K562 (cell line): ENCODE results near the gene SLC2A8. TPM values are rescaled to one million over a fixed set of nuclear protein-coding genes. Genes with fewer than 3 reads are reported as not detected.

Source experiments
- BRF1 ChIP-seq: IDR thresholded peaks from 3 replicates; pipeline ENCODE4 v1.6.1; 2011; ENCODE audit warnings: borderline replicate concordance, mild to moderate bottlenecking; ENCODE audit not compliant: insufficient read length; ENCODE audit errors: extremely low read depth
- JUND ChIP-seq, 2 experiments: IDR thresholded peaks; 2 replicates in 1 of 2; 3 replicates in 1 of 2; pipeline ENCODE4 v1.6.1; 2011; ENCODE audit warnings: borderline replicate concordance in 2 of 2, low read depth in 2 of 2, low read length in 2 of 2, improper control_type of control experiment in 1 of 2, missing biosample characterization in 1 of 2, missing genetic modification characterization in 1 of 2, missing genetic modification reagents in 1 of 2
- PML ChIP-seq: IDR thresholded peaks from 2 replicates; pipeline ENCODE4 v1.6.1; 2012; ENCODE audit warnings: low read length, inconsistent platforms
- RB1 ChIP-seq: fragments of 450-650 bp; IDR thresholded peaks from 2 replicates; pipeline ENCODE4 v1.6.1; 2017; ENCODE audit warnings: low read depth, mild to moderate bottlenecking
- RBM14 ChIP-seq: fragments of 200-400 bp; formaldehyde crosslinking; IDR thresholded peaks from 2 replicates; pipeline ENCODE4 v1.6.1; 2018; ENCODE audit warnings: low read depth, mild to moderate bottlenecking, low read length, moderate library complexity, borderline replicate concordance; ENCODE audit not compliant: insufficient read depth
- SP2 ChIP-seq: IDR thresholded peaks from 2 replicates; pipeline ENCODE4 v1.6.1; 2011; ENCODE audit warnings: mild to moderate bottlenecking, low read depth, low read length, moderate library complexity; ENCODE audit not compliant: poor library complexity, severe bottlenecking; ENCODE audit errors: extremely low read depth
- TAF1 ChIP-seq: IDR thresholded peaks from 2 replicates; pipeline ENCODE4 v1.6.1; 2011; ENCODE audit warnings: mild to moderate bottlenecking, low read length, moderate library complexity; ENCODE audit not compliant: insufficient read depth, control insufficient read depth, severe bottlenecking; ENCODE audit errors: extremely low read depth
- YBX1 ChIP-seq: fragments of 450-650 bp; IDR thresholded peaks from 2 replicates; pipeline ENCODE4 v1.7.1; 2016; ENCODE audit warnings: mild to moderate bottlenecking
- ZFP36 ChIP-seq: fragments of 150-350 bp; IDR thresholded peaks from 2 replicates; pipeline ENCODE4 v1.6.1; 2018; ENCODE audit warnings: low read length, low read depth; ENCODE audit not compliant: partially characterized antibody
- ZNF121 ChIP-seq: sonication (generic); formaldehyde crosslinking; conservative IDR thresholded peaks from 2 replicates; pipeline ENCODE4 v1.8.0; 2022; ENCODE audit warnings: missing genetic modification reagents
- ZNF609 ChIP-seq: sonication (generic); formaldehyde crosslinking; IDR thresholded peaks from 2 replicates; pipeline ENCODE4 v1.8.1; 2023; ENCODE audit warnings: missing genetic modification reagents, mild to moderate bottlenecking, borderline replicate concordance
- ZNF75A ChIP-seq: fragments of 450-650 bp; formaldehyde crosslinking; IDR thresholded peaks from 2 replicates; pipeline ENCODE4 v1.4.0; 2020; ENCODE audit warnings: mild to moderate bottlenecking
- polyA plus RNA-seq, 8 experiments: library from polyadenylated mRNA; depleted of rRNA in 4 of 8; stranded (reverse) in 5 of 8; unstranded in 3 of 8; fragments of >200 nt; fragmentation: Nextera tagmentation in 2 of 8; fragmentation: Illumina TruSeq in 1 of 8; extraction: Ambion mirVana in 2 of 8; extraction: Trizol in 1 of 8; gene quantifications; 2 replicates each; pipeline versions ENCODE4 v1.2.1 to v1.2.3, GENCODE V29; 2011 to 2014; ENCODE audit warnings: inconsistent platforms in 1 of 8, missing spikeins in 1 of 8
- total RNA-seq, 7 experiments: library from RNA; depleted of rRNA in 6 of 7; stranded (reverse); fragments of >200 nt in 6 of 7; fragmentation: Illumina TruSeq in 2 of 7; extraction: Trizol in 2 of 7; gene quantifications; 2 replicates each; pipeline versions ENCODE4 v1.2.1 to v1.2.3, GENCODE V29; 2011 to 2021; ENCODE audit warnings: low replicate concordance in 1 of 7
- TF ChIP-seq, protein P1 (sequence below): sonication (generic); formaldehyde crosslinking; IDR thresholded peaks from 2 replicates; pipeline ENCODE4 v1.8.0; 2022; ENCODE audit warnings: mild to moderate bottlenecking, missing genetic modification reagents, borderline replicate concordance
- TF ChIP-seq, protein P2 (sequence below): fragments of 250-450 bp; sonication (Bioruptor Pico); IDR thresholded peaks from 2 replicates; pipeline ENCODE4 v1.5.0; 2022; ENCODE audit warnings: mild to moderate bottlenecking
- TF ChIP-seq, protein P3 (sequence below): fragments of 450-650 bp; formaldehyde crosslinking; IDR thresholded peaks from 2 replicates; pipeline ENCODE4 v1.4.0; 2022; ENCODE audit warnings: missing genetic modification characterization

Gene SLC2A8
- total and polyA plus RNA-seq, 9 of the 15 experiments (the other 6 are each of a cell fraction or from before 2014, with no cell fraction given) = 0.13 to 12.9 (median 5.2) TPM

DNA sequence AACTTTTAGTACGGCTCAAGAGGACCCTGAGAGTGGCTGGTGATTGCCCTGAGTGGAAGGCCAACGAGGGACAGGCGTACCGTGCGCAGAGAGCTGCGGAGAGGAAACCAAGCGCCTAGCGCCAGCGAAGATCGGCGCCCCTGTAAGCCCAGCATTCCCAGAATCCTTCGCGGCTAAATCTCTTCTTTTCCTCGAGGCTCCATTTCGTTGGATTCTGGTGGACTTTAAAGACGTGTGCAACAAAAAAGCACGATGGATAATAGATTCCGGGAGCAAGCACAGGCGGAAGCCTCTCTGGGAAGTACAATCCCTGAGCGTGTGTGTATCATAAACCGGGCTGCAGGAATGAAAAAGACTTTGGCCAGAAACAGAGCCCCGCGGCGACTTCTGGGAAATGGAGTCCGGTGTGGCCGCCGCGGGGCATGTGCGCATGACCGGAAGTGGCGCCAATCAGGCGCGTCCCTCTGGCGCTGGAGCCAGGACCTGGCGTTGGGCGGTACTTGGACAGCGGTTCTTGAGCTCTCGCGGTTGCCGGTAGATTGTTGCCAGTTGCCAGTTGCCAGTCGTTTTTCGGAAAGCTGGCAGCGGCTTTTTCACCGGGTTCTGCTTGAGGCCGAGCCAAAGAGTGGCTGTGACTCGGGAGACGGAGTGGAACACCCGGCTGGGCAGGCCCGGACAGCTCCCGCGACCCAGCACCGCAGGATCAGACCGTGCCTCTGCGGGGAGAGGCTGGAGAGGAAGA is 27.1 kb downstream of the SLC2A8 start, which contains the start of gene ZNF79 (continued):
- TF ChIP-seq ZFP36 = no peak
- TF ChIP-seq RB1 = peak; percentile 44; the same call in 1 of the 2 replicates
- peak; percentile 72 for TF ChIP-seq TAF1
- TF ChIP-seq, protein P1, sequence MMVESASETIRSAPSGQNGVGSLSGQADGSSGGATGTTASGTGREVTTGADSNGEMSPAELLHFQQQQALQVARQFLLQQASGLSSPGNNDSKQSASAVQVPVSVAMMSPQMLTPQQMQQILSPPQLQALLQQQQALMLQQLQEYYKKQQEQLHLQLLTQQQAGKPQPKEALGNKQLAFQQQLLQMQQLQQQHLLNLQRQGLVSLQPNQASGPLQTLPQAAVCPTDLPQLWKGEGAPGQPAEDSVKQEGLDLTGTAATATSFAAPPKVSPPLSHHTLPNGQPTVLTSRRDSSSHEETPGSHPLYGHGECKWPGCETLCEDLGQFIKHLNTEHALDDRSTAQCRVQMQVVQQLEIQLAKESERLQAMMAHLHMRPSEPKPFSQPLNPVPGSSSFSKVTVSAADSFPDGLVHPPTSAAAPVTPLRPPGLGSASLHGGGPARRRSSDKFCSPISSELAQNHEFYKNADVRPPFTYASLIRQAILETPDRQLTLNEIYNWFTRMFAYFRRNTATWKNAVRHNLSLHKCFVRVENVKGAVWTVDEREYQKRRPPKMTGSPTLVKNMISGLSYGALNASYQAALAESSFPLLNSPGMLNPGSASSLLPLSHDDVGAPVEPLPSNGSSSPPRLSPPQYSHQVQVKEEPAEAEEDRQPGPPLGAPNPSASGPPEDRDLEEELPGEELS = no peak
- TF ChIP-seq PML = peak; percentile 62; the same call in 1 of the 2 replicates
- no peak for TF ChIP-seq YBX1
- TF ChIP-seq ZNF75A (CRISPR knock-in tag) = no peak
- TF ChIP-seq, protein P2, sequence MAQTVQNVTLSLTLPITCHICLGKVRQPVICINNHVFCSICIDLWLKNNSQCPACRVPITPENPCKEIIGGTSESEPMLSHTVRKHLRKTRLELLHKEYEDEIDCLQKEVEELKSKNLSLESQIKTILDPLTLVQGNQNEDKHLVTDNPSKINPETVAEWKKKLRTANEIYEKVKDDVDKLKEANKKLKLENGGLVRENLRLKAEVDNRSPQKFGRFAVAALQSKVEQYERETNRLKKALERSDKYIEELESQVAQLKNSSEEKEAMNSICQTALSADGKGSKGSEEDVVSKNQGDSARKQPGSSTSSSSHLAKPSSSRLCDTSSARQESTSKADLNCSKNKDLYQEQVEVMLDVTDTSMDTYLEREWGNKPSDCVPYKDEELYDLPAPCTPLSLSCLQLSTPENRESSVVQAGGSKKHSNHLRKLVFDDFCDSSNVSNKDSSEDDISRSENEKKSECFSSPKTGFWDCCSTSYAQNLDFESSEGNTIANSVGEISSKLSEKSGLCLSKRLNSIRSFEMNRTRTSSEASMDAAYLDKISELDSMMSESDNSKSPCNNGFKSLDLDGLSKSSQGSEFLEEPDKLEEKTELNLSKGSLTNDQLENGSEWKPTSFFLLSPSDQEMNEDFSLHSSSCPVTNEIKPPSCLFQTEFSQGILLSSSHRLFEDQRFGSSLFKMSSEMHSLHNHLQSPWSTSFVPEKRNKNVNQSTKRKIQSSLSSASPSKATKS = no peak
- no peak for TF ChIP-seq ZNF609 (CRISPR knock-in tag)
- TF ChIP-seq BRF1 = no peak
- no peak; the same call in 1 of the 2 replicates for TF ChIP-seq JUND (IDR thresholded peaks at IDR 0.05; ENCODE audit: borderline replicate concordance, low read depth, low read length)
- TF ChIP-seq JUND (tag; IDR thresholded peaks at IDR 0.05; ENCODE audit: borderline replicate concordance, low read depth, low read length) = no peak
- no peak for TF ChIP-seq ZNF121 (CRISPR knock-in tag)
- TF ChIP-seq, protein P3, sequence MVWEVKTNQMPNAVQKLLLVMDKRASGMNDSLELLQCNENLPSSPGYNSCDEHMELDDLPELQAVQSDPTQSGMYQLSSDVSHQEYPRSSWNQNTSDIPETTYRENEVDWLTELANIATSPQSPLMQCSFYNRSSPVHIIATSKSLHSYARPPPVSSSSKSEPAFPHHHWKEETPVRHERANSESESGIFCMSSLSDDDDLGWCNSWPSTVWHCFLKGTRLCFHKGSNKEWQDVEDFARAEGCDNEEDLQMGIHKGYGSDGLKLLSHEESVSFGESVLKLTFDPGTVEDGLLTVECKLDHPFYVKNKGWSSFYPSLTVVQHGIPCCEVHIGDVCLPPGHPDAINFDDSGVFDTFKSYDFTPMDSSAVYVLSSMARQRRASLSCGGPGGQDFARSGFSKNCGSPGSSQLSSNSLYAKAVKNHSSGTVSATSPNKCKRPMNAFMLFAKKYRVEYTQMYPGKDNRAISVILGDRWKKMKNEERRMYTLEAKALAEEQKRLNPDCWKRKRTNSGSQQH (CRISPR knock-in tag) = 0 out of 2 replicates have a peak, but pooled peaks have one; percentile 69
- no peak for TF ChIP-seq RBM14
- no peak for TF ChIP-seq SP2
